SKM-1 (cell line): ENCODE measurements around the gene ITPKB.

ENCODE experiments used
- DNase-seq: peaks from one replicate; lab custom pipeline; 2025; ENCODE audit not compliant: unreplicated experiment; lab: John Stamatoyannopoulos, UW

ITPKB gene

GRCh38 chr1:226686440-226687425, 52.3 kb downstream of the ITPKB start:
- no peak for DNase-seq

- DNase-seq, result no peak
Measured at GRCh38 chr1:226685196-226685820, 53.8 kb downstream of the ITPKB start.

GRCh38 chr1:226684026-226684425, 55.1 kb downstream of the ITPKB start:
- no peak for DNase-seq

DNA sequence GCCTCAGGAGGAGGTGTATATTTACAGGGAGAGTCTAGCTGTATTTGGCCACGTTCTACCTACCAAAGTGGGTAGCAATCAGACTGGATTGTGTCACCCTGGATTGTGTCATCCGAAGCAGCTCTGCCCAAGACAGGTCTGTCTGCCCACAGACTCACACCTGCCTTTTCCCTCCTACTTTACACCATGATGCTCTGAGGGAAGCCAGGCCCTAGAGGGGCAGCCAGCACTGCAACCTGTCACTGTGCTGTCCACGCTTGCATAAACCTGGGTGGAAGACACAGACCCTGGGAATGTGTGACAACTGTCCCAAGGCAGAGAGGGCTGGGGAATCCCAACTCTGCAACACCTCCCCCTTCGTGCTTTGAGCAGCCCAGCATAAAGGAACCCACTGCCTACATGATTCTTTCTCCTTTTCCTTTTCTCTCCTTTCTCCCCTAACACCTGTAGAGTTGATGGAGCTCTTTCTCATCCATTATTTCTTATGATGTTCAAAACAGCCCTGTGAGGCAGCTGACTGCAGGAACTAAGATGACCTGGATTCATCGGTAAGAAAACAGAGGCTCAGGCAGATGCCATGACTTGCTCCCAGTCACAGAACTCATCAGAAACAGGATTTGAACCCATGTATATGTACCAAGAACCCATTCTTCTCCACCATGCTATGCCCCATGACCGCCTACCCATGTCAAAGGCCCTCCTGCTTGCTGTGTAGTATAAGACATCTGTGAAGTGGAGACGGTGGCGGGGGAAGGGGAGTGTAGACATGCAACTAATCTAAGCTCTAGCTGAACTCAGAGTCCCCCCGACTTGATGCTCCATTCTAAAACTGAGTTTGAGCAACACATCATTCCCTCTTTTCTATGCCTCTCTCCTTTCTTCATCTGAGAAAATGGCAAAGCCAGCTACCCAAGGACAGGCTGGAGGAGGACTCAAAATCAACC, 55.9 kb downstream of the ITPKB start:
- DNase-seq, result no peak

- no peak for DNase-seq
Measured at GRCh38 chr1:226681652-226682493, 57.2 kb downstream of the ITPKB start.

DNA sequence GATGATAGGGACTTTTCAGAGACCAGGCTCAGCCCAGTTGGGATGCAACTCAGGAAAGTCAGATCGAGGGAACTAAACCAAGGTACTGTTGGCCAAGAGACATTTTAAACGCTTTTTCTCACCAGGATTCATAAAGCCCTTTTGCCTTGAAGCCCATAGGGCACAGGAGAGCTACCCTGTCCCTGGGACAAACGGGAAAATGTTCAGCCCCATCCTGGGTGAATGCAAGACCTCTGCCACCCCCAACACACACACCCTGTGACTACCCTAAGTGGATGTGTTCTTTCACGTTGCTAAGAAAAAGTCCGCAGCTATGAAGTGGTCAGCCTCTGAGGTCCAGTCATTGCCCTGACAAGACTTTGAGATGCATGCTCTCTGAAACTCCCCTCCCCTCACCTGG, 58.4 kb downstream of the ITPKB start:
- no peak for DNase-seq

- DNase-seq, result peak; percentile 91
Measured at GRCh38 chr1:226679853-226680516, 59.1 kb downstream of the ITPKB start.

GRCh38 chr1:226679262-226679661, 59.8 kb downstream of the ITPKB start:
- no peak for DNase-seq

DNA sequence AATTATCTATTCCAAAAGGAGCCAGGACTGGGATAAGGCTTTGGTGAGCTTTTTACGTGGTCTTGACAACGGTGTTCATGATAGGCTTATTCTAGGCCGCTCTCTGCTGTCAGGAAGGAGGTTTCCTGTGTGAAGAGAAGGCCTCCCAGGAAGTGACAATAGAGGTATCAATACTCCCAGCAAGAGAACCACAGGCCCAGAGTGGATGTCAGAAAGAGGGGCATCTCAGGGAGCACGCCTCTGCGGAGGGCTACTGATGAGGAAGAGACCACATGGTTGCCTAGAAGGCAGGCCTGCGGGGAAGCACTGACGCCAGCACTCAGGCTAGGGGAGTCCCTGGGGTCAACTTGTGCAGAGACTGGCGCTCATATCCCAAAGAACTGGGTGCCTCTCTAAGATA, 60.4 kb downstream of the ITPKB start:
- DNase-seq, result no peak

DNA sequence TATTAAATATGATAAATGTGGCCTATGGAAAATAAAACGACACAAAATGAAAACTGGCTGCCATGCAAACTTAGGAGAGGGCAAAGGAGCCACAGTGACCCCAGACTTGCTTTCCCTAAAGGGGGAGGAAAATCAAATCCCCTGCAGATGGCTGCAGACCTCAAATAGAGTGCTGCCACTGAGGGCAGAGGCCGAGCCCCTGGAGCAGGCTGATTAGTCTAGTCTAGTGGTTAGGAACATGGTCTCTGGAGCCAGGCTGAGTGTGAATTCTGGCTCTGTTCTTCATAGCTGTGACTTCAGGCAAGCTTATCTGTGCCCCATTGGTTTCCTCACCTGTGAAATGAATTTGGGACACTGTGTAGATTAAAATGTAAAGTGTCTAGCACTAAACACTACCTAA, 60.8 kb downstream of the ITPKB start:
- DNase-seq, result no peak

- peak; percentile 83 for DNase-seq
Measured at GRCh38 chr1:226677027-226678020, 61.8 kb downstream of the ITPKB start.

GRCh38 chr1:226676381-226676780, 62.7 kb downstream of the ITPKB start:
- no peak for DNase-seq

DNA sequence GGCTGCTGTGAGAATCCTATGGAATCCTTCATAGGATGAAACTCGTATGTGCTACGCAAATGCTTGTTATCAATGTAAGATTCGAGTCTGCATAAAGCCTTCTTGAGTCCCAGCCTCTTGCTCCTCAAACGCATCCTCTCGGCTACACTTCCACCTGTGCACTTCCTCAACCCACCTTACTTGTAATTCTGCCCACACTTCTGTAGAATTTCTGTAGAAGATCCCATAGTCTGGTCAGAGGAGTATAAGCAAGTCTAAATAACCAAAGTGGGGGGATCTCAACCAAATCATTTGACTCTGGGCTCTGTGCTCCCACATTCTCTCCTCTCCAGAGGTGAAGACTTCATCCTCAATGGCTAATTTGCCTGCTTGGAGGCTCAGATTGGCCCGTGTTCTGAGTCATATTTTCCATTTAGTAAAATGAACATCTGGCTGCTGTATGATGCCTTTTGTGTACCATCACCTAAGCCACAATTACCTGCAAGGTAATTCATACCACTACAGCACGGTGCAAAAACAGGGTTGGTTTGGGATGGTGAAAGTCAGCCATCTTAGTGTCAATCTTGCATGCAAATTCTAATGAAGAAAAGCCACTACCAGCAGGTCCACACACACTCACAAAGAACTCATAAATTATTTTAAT, 63.2 kb downstream of the ITPKB start:
- DNase-seq, result no peak

DNA sequence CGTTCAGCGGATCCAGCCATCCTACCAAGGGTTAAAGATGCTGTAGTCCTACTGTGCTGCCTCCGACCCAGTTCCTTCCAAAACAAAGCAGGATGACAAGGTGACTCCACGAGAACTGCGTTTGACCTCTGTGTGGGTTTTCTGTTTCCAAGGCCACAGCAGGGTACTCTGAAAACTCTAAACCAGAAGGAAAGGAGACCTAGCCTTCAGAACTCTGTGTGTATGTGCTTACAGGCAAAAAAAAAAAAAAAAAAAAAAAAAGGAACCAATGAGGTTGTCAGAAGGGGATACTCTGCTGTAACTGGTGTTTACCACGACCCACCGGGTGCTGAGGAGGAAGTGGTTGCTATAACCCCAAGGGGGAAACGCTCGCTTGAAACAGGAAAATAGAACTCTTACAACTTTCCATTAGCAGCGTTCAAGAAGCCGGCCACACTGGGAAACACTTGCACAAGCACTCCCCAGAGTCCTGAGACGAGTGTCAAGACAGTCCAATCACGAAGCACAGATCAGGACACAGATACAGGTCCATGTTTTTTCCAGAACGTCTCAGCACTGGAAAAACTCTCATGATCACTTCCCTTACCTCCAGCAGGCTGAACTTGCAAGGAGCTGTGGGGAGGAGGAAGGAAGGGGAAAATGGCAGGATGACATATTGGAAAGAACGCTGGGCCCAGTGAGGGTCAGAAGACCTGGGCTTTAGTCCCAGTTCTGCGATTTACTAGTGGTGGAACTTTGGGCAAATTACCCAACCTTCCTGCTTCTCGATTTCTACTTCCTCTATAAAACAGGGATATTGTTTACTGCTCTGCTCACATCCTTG, 64.0 kb downstream of the ITPKB start:
- DNase-seq, result peak; percentile 99

GRCh38 chr1:226672339-226672762, 66.7 kb downstream of the ITPKB start:
- DNase-seq, result no peak

- no peak for DNase-seq
Measured at GRCh38 chr1:226671277-226671676, 67.8 kb downstream of the ITPKB start.

DNA sequence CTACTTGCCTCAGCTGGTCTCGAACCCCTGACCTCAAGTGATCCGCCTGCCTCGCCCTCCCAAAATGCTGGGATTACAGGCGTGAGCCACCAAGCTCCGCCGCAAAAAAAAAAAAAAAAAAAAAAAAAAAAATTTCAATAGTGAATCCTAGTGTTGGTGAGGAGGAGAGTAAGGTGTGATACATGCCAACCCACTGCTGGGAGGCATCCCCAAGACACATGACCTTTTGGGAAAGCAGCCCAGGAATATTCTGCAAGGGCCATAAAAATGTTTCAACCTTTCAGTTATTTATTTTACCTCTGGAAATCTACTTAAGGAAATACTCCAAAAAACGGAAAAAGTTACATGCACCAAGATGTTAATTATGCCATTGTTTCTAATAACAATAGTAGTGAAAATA, 69.0 kb downstream of the ITPKB start:
- no peak for DNase-seq
